ENCODE measurements around the gene NEDD4L.

- no peak for TF ChIP-seq CTCF (IDR thresholded peaks at IDR 0.05)
- no peak for TF ChIP-seq EZH2 (IDR thresholded peaks at IDR 0.05; ENCODE audit: borderline replicate concordance, insufficient read depth, low read depth, low read length, poor library complexity, severe bottlenecking)
Observed at GRCh38 chr18:58257461-58257860, 213.4 kb downstream of the NEDD4L start.

Measured in B cell (primary cell).